GM23338 (cell line): ENCODE results near the gene TTYH3. TPM values are rescaled to one million over a fixed set of nuclear protein-coding genes. Genes with fewer than 3 reads are reported as not detected.

ENCODE experiments used
- ATAC-seq: fragments of 200-7000 bp; cut with Tn5 transposase; 3 replicates; pipeline ENCODE4 v1.9.1; 2020
- DNase-seq: peaks from one replicate; pipeline ENCODE4 v3.0.0-alpha.2; 2015; ENCODE audit warnings: low spot score
- H2AFZ ChIP-seq: fragments of 200-600 bp; sonication (generic); 2 replicates; pipeline ENCODE4 v1.8.0; 2016; ENCODE audit warnings: antibody characterized with exemption, mild to moderate bottlenecking, moderate library complexity
- H3F3A ChIP-seq: fragments of 200-600 bp; sonication (generic); replicated peaks from 2 replicates; pipeline ENCODE4 v1.8.0; 2017; ENCODE audit warnings: antibody characterized with exemption, mixed run types, low read depth
- H3K27ac ChIP-seq: fragments of 200-600 bp; sonication (generic); 2 replicates; pipeline ENCODE4 v1.6.1; 2016; ENCODE audit warnings: low read depth
- H3K27me3 ChIP-seq: fragments of 200-600 bp; sonication (generic); 2 replicates; pipeline ENCODE4 v1.8.0; 2016; ENCODE audit warnings: mild to moderate bottlenecking, mixed run types, moderate library complexity; ENCODE audit not compliant: insufficient read depth
- H3K36me3 ChIP-seq: fragments of 200-600 bp; sonication (generic); 2 replicates; pipeline ENCODE4 v1.8.0; 2016; ENCODE audit warnings: mild to moderate bottlenecking; ENCODE audit not compliant: insufficient read depth
- H3K4me1 ChIP-seq: fragments of 200-600 bp; sonication (generic); 2 replicates; pipeline ENCODE4 v1.8.0; 2016; ENCODE audit warnings: mild to moderate bottlenecking, moderate library complexity; ENCODE audit not compliant: insufficient read depth
- H3K4me2 ChIP-seq: fragments of 200-600 bp; sonication (generic); 2 replicates; pipeline ENCODE4 v1.7.1; 2017; ENCODE audit warnings: mixed run types
- H3K4me3 ChIP-seq: fragments of 200-600 bp; sonication (generic); 2 replicates; pipeline ENCODE4 v1.6.1; 2016; ENCODE audit warnings: mixed run types
- H3K79me2 ChIP-seq: fragments of 200-600 bp; sonication (generic); replicated peaks from 2 replicates; pipeline ENCODE4 v1.8.0; 2017; ENCODE audit warnings: mild to moderate bottlenecking; ENCODE audit not compliant: insufficient read depth
- H3K9me2 ChIP-seq: fragments of 200-600 bp; sonication (generic); 2 replicates; pipeline ENCODE4 v1.8.0; 2017; ENCODE audit not compliant: insufficient read depth
- H4K20me1 ChIP-seq: fragments of 200-600 bp; sonication (generic); replicated peaks from 2 replicates; pipeline ENCODE4 v1.8.0; 2017; ENCODE audit warnings: mild to moderate bottlenecking; ENCODE audit not compliant: insufficient read depth
- H3K27ac Mint-ChIP-seq: 2 replicates; pipeline ENCODE4 v1.8.0; 2020; ENCODE audit warnings: inconsistent platforms, mild to moderate bottlenecking, moderate library complexity, mixed read lengths
- H3K27me3 Mint-ChIP-seq: 3 replicates; pipeline ENCODE4 v1.8.0; 2022; ENCODE audit warnings: low read depth, mild to moderate bottlenecking, moderate library complexity, mixed read lengths, inconsistent platforms; ENCODE audit not compliant: insufficient read depth, poor library complexity
- H3K36me3 Mint-ChIP-seq: 3 replicates; pipeline ENCODE4 v1.8.0; 2021; ENCODE audit warnings: low read depth, mild to moderate bottlenecking, inconsistent platforms, moderate library complexity, mixed read lengths
- H3K4me1 Mint-ChIP-seq: 3 replicates; pipeline ENCODE4 v1.8.0; 2020; ENCODE audit warnings: mild to moderate bottlenecking, inconsistent platforms, mixed read lengths
- H3K4me3 Mint-ChIP-seq: 3 replicates; pipeline ENCODE4 v1.8.0; 2021; ENCODE audit warnings: moderate library complexity, mild to moderate bottlenecking, inconsistent platforms, mixed read lengths
- H3K9me3 Mint-ChIP-seq: 3 replicates; pipeline ENCODE4 v1.8.0; 2020; ENCODE audit warnings: moderate library complexity, mild to moderate bottlenecking, inconsistent platforms, mixed read lengths
- CREB1 ChIP-seq: fragments of 250-450 bp; sonication (Bioruptor Pico); IDR thresholded peaks from 2 replicates; pipeline ENCODE4 v1.5.0; 2020; ENCODE audit warnings: low read depth, mild to moderate bottlenecking, moderate library complexity
- EZH2 ChIP-seq: fragments of 200-600 bp; sonication (generic); IDR thresholded peaks from one replicate; pipeline ENCODE4 v1.8.0; 2017; ENCODE audit warnings: antibody characterized with exemption, mild to moderate bottlenecking, low read depth; ENCODE audit not compliant: unreplicated experiment
- EZH2phosphoT487 ChIP-seq: fragments of 200-600 bp; sonication (generic); IDR thresholded peaks from one replicate; pipeline ENCODE4 v1.8.1; 2018; ENCODE audit warnings: antibody characterized with exemption; ENCODE audit not compliant: unreplicated experiment
- POLR2AphosphoS5 ChIP-seq: IDR thresholded peaks from 2 replicates; pipeline ENCODE4 v1.6.1; 2016; ENCODE audit warnings: antibody characterized with exemption, low read depth
- STAT1 ChIP-seq: IDR thresholded peaks from one replicate; pipeline ENCODE4 v1.6.1; 2016; ENCODE audit warnings: antibody characterized with exemption; ENCODE audit not compliant: unreplicated experiment
- ZNF331 ChIP-seq: fragments of 250-450 bp; sonication (Bioruptor Pico); IDR thresholded peaks from 2 replicates; pipeline ENCODE4 v1.5.0; 2020; ENCODE audit warnings: low read depth, mild to moderate bottlenecking, moderate library complexity
- polyA plus RNA-seq: library from polyadenylated mRNA; unstranded; fragments of >200 nt; fragmentation: Nextera tagmentation; extraction: Ambion mirVana; gene quantifications from 2 replicates; pipeline ENCODE4 v1.2.1, GENCODE V29; 2016
- total RNA-seq: library from RNA; depleted of rRNA; stranded (reverse); fragments of >200 nt; shearing (Covaris generic); gene quantifications from 2 replicates; pipeline ENCODE4 v1.2.3, GENCODE V29; 2014
- TF ChIP-seq, protein P1 (sequence below), 2 experiments: fragments of 200-600 bp in 1 of 2; sonication (generic) in 1 of 2; conservative IDR thresholded peaks; 2 replicates each; pipeline versions ENCODE4 v1.5.1 to v1.6.1; 2016 to 2017; ENCODE audit warnings: antibody characterized with exemption in 2 of 2, low read depth in 2 of 2, mild to moderate bottlenecking in 2 of 2, moderate library complexity in 1 of 2

The TTYH3 gene
- total and polyA plus RNA-seq, 2 experiments from 2014 or later: 59.6 to 126 TPM

DNA sequence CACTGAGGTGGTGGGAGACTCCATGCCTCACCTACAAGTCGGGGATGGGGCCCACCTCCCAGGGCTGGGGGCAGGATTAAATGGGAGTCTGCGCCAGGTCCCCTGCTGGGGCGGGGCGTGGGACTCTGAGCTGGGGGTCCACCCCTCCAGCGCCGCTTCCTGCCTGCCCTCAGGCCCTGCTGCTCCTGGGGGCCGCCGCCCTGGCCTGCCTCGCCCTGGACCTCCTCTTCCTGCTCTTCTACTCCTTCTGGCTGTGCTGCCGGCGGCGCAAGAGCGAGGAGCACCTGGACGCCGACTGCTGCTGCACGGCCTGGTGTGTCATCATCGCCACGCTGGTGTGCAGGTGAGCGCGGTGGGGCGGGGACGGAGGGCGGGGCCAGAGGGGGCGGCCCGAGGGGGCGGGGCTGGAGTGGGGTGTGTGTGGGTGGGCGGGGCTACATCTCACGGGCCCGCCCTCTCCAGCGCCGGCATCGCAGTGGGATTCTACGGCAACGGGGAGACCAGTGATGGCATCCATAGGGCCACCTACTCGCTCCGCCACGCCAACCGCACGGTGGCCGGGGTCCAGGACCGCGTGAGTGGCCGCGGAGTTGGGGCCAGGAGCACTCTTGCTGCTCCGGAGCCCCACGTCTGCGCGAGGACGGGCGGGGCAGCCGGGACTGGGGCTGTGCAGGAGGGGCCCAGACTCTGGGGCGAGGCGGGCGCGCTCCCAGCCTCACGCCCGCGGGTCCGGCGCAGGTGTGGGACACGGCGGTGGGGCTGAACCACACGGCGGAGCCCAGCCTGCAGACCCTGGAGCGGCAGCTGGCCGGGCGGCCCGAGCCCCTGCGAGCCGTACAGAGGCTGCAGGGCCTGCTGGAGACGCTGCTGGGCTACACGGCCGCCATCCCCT is 15.1 kb downstream of the TTYH3 start:
- no peak overlapping the region for H2AFZ ChIP-seq
- Mint-ChIP-seq H3K4me1 (peaks cover 24% of the 10 kb centered on the region), H3K27me3 (peaks cover 22% of the 10 kb centered on the region), H3K36me3 (peaks cover 21% of the 10 kb centered on the region), H3K4me3 (no peak overlapping the region), H3K9me3 (no peaks in the 10 kb centered on the region), H3K27ac (peak overlapping the region; percentile 95)
- 0 out of 2 replicates have a peak, but pooled peaks cover 6% of the 10 kb centered on the region for H3F3A ChIP-seq
- peak; percentile 73 for ATAC-seq
- peaks cover 26% of the 10 kb centered on the region for H3K79me2 ChIP-seq
- no peaks in the 10 kb centered on the region for H3K27me3 ChIP-seq
- peaks cover 3% of the 10 kb centered on the region; the same call in 1 of the 2 replicates for H3K36me3 ChIP-seq
- H3K9me2 ChIP-seq: no peaks in the 10 kb centered on the region
- no peaks in the 10 kb centered on the region; the same call in 1 of the 2 replicates for H4K20me1 ChIP-seq
- TF ChIP-seq CREB1 (CRISPR knock-in tag) (no peak), POLR2AphosphoS5 (peak; percentile 77), STAT1 (no peak)
- TF ChIP-seq, protein P1, sequence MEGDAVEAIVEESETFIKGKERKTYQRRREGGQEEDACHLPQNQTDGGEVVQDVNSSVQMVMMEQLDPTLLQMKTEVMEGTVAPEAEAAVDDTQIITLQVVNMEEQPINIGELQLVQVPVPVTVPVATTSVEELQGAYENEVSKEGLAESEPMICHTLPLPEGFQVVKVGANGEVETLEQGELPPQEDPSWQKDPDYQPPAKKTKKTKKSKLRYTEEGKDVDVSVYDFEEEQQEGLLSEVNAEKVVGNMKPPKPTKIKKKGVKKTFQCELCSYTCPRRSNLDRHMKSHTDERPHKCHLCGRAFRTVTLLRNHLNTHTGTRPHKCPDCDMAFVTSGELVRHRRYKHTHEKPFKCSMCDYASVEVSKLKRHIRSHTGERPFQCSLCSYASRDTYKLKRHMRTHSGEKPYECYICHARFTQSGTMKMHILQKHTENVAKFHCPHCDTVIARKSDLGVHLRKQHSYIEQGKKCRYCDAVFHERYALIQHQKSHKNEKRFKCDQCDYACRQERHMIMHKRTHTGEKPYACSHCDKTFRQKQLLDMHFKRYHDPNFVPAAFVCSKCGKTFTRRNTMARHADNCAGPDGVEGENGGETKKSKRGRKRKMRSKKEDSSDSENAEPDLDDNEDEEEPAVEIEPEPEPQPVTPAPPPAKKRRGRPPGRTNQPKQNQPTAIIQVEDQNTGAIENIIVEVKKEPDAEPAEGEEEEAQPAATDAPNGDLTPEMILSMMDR (conservative IDR thresholded peaks at IDR 0.05; ENCODE audit: low read depth in 2 of 2): no peak
- peak overlapping the region; percentile 43; the same call in 1 of the 2 replicates for H3K4me3 ChIP-seq
- peak; percentile 89 for DNase-seq
- H3K27ac ChIP-seq: peak overlapping the region; percentile 94
- peaks cover 31% of the 10 kb centered on the region for H3K4me1 ChIP-seq
- peak overlapping the region; percentile 72 for H3K4me2 ChIP-seq

DNA sequence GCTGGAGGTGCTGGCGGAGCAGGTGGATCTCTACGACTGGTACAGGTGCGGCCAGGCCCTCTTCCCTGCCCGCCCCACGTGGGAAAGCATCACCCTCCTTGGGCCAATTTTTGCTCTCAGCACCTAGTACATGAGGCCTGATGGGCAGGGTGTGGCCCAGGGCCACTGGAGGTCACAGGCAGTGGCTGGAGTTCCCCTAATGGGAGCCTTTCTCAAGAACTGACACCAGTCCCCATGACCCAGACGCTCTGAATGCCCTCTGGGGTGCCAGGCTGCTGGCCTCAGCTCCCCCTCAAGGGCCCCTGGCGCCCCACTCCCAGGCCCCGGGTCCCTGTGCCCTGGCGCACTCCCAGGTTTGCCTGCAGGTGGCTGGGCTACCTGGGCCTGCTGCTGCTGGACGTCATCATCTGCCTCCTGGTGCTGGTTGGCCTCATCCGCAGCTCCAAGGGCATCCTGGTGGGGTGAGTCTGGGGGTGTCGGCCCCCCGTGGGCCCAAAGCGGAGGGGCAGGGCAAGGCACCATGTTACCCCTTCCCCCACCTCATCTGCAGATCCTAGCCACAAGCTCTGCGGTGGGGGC is 15.9 kb downstream of the TTYH3 start:
- Mint-ChIP-seq H3K36me3 (peaks cover 28% of the 10 kb centered on the region), H3K4me3 (no peak overlapping the region), H3K9me3 (no peaks in the 10 kb centered on the region), H3K4me1 (peaks cover 24% of the 10 kb centered on the region), H3K27me3 (peaks cover 26% of the 10 kb centered on the region), H3K27ac (no peak overlapping the region)
- Histone ChIP-seq H3K27ac (no peak overlapping the region), H3K4me2 (no peak overlapping the region), H3K9me2 (no peaks in the 10 kb centered on the region), H2AFZ (no peak overlapping the region), H3K36me3 (peaks cover 3% of the 10 kb centered on the region; the same call in 1 of the 2 replicates), H3K4me1 (peaks cover 30% of the 10 kb centered on the region), H4K20me1 (no peaks in the 10 kb centered on the region; the same call in 1 of the 2 replicates), H3K4me3 (no peak overlapping the region), H3K79me2 (peaks cover 18% of the 10 kb centered on the region), H3F3A (0 out of 2 replicates have a peak, but pooled peaks cover 7% of the 10 kb centered on the region), H3K27me3 (no peaks in the 10 kb centered on the region)
- TF ChIP-seq ZNF331 (CRISPR knock-in tag): no peak
- TF ChIP-seq EZH2: no peak
- no peak for TF ChIP-seq EZH2phosphoT487
- TF ChIP-seq, protein P1 (conservative IDR thresholded peaks at IDR 0.05; ENCODE audit: low read depth in 2 of 2): no peak
- DNase-seq: no peak
- ATAC-seq: no peak
